RWPE2 (cell line): ENCODE data around the gene MCC.

ENCODE experiments used
- ATAC-seq: fragments of 200-7000 bp; cut with Tn5 transposase; 3 replicates; pipeline ENCODE4 v1.9.1; 2021; ENCODE audit warnings: low read depth
- DNase-seq: peaks from one replicate; pipeline ENCODE4 v3.0.0-alpha.2; 2020; ENCODE audit warnings: low spot score
- H3K27ac ChIP-seq: fragments of 450-650 bp; 2 replicates; pipeline ENCODE4 v1.5.1; 2017; ENCODE audit warnings: mild to moderate bottlenecking; ENCODE audit not compliant: poor library complexity, severe bottlenecking
- H3K27me3 ChIP-seq: fragments of 250-450 bp; sonication (Bioruptor Pico); 2 replicates; pipeline ENCODE4 v1.5.1; 2021; ENCODE audit warnings: mild to moderate bottlenecking, moderate library complexity; ENCODE audit not compliant: insufficient read depth, poor library complexity, severe bottlenecking
- H3K36me3 ChIP-seq: fragments of 250-450 bp; sonication (Bioruptor Pico); 2 replicates; pipeline ENCODE4 v1.5.1; 2020; ENCODE audit warnings: low read depth, mild to moderate bottlenecking, moderate library complexity
- H3K4me1 ChIP-seq: fragments of 250-450 bp; sonication (Bioruptor Pico); 2 replicates; pipeline ENCODE4 v1.5.1; 2021; ENCODE audit warnings: mild to moderate bottlenecking, moderate library complexity; ENCODE audit not compliant: insufficient read depth, poor library complexity, severe bottlenecking
- H3K4me3 ChIP-seq: fragments of 250-450 bp; sonication (Bioruptor Pico); 2 replicates; pipeline ENCODE4 v1.5.1; 2021; ENCODE audit warnings: mild to moderate bottlenecking, moderate library complexity; ENCODE audit not compliant: severe bottlenecking
- H3K9me3 ChIP-seq: fragments of 250-450 bp; sonication (Bioruptor Pico); 2 replicates; pipeline ENCODE4 v1.5.1; 2021; ENCODE audit warnings: mild to moderate bottlenecking, moderate library complexity; ENCODE audit not compliant: severe bottlenecking
- TF ChIP-seq, protein P1 (sequence below): fragments of 450-650 bp; IDR thresholded peaks from one replicate; pipeline ENCODE4 v1.5.1; 2017; ENCODE audit warnings: mild to moderate bottlenecking, moderate library complexity; ENCODE audit not compliant: poor library complexity, severe bottlenecking

Gene MCC

DNA sequence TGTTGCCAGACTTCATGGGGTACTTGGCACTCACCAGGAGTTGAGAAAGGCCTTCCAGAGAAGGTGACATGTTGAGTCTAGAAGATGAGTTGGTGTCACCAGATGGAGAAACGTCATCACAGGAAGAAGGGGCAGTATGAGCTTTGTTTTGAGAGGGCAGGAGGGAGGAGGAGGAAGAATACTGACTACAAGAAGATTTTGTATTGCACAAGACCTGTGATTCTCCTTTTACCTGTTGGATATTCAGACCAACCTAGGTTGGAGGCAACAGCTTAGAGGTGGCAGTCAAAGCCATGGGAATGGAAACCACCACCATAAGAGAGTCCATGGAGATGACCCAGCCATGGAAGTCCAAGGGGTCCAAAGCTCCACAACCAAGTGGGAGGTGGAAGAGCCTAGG lies 207.7 kb downstream of the MCC start:
- TF ChIP-seq, protein P1, sequence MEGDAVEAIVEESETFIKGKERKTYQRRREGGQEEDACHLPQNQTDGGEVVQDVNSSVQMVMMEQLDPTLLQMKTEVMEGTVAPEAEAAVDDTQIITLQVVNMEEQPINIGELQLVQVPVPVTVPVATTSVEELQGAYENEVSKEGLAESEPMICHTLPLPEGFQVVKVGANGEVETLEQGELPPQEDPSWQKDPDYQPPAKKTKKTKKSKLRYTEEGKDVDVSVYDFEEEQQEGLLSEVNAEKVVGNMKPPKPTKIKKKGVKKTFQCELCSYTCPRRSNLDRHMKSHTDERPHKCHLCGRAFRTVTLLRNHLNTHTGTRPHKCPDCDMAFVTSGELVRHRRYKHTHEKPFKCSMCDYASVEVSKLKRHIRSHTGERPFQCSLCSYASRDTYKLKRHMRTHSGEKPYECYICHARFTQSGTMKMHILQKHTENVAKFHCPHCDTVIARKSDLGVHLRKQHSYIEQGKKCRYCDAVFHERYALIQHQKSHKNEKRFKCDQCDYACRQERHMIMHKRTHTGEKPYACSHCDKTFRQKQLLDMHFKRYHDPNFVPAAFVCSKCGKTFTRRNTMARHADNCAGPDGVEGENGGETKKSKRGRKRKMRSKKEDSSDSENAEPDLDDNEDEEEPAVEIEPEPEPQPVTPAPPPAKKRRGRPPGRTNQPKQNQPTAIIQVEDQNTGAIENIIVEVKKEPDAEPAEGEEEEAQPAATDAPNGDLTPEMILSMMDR: no peak
- Histone ChIP-seq H3K36me3 (no peaks in the 10 kb centered on the region), H3K4me3 (no peak overlapping the region), H3K27ac (no peak overlapping the region), H3K9me3 (no peaks in the 10 kb centered on the region), H3K4me1 (peaks cover 8% of the 10 kb centered on the region), H3K27me3 (no peaks in the 10 kb centered on the region)
- DNase-seq (no peak), ATAC-seq (no peak)

DNA sequence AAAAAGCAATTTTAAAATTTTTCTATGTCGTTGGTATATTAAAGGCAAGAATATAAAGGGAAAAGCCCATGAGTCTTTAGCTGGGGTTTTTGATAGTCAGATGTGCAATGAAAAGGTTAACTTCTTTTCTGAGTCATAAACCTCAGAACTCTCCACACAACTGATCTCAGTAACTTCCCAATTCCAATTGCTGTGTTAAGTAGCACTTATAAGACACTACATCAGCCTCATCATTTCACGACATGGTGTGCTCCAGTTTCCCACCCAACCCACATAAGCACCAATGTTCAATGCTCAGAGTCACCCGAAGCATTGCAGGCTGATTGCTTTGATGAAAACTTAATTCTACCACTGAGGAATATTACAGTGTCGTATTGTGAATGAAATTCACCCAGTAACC lies 209.3 kb downstream of the MCC start:
- Histone ChIP-seq H3K9me3 (no peaks in the 10 kb centered on the region), H3K4me1 (peaks cover 8% of the 10 kb centered on the region), H3K27ac (no peak overlapping the region), H3K27me3 (no peaks in the 10 kb centered on the region), H3K36me3 (no peaks in the 10 kb centered on the region), H3K4me3 (no peak overlapping the region)
- ATAC-seq: peak; percentile 63
- no peak for DNase-seq
- TF ChIP-seq, protein P1: no peak

DNA sequence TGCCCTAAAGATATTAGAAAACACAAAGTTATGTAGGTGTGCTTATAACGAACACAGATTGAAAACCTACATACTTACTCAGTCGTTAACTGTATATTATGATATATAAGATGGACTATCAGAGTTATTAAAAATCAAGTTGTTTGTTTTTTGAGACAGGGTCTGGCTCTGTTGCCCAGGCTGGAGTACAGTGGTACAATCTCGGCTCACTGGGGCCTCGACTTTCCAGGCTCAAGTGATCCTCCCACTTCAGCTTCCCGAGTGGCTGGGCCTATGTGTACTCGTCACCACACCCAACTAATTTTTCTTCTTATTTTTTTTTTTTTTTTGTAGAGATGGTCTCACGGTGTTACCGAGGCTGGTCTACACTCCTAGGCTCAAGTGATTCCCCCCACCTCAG lies 211.8 kb downstream of the MCC start:
- Histone ChIP-seq H3K4me1 (peaks cover 30% of the 10 kb centered on the region), H3K27ac (no peak overlapping the region), H3K9me3 (no peaks in the 10 kb centered on the region), H3K27me3 (no peaks in the 10 kb centered on the region), H3K36me3 (no peaks in the 10 kb centered on the region), H3K4me3 (no peak overlapping the region)
- DNase-seq: no peak
- ATAC-seq: no peak
- TF ChIP-seq, protein P1: no peak

DNA sequence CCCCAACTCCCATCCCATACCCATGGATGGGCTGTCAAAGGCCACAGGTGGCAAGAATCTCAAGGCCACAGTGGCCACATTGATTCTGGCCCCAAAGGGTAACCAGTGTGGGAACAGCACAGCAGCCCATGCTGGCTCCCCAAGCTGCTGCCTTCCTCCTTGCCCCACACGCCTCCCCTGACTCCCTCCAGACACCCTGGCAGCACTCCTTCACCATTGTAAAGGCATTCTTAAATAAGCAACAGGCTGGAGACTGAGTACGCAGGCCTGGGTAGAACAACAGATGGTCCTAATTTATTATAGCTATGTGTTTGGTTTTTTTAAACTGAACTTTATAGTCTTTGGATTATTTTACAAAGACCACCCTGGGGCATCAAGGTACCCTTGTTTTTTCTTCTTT lies 212.3 kb downstream of the MCC start:
- TF ChIP-seq, protein P1: no peak
- Histone ChIP-seq H3K27ac (no peak overlapping the region), H3K36me3 (no peaks in the 10 kb centered on the region), H3K4me3 (no peak overlapping the region), H3K4me1 (peaks cover 35% of the 10 kb centered on the region), H3K9me3 (no peaks in the 10 kb centered on the region), H3K27me3 (no peaks in the 10 kb centered on the region)
- DNase-seq (no peak), ATAC-seq (no peak)

DNA sequence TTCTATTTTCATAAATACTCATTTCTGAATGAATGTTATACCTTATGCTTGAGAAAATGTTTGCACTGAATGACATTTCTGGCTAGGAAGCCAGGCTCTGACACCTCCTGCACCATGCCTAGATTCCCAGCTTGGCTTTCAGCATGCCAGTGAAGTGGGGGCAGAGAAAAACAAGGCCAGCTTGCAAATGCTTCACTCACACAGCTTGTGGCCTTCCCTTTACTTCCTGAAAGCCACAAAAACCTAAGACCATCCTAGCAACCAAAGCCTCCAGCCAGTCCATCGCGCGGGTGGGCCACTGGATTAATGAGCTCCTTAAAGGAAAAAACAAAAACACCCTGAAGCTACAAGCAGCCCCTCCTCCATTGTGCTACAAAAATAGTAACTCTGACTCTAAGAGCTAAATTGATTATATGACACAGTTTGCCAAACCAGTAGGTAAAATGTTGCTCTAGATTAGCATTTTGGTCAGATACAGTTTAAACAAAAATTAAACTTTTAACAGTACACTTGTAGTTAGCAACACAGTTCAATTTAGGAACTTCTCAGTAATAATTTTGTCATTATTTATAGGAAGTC lies 213.3 kb downstream of the MCC start:
- Histone ChIP-seq H3K27ac (no peak overlapping the region), H3K36me3 (no peaks in the 10 kb centered on the region), H3K27me3 (no peaks in the 10 kb centered on the region), H3K4me3 (no peak overlapping the region), H3K9me3 (no peaks in the 10 kb centered on the region), H3K4me1 (peaks cover 46% of the 10 kb centered on the region)
- no peak for DNase-seq
- TF ChIP-seq, protein P1: no peak
- no peak for ATAC-seq
